ENCODE results near the gene ZFP1.

The ZFP1 gene

GRCh38 chr16:75148311-75149195 is at the start of gene ZFP1:
Gene ZFP1 (plus strand): TSS chr16:75148524. CDS start chr16:75152952, 4,428 bp downstream.
- in situ Hi-C loops (cut with MboI; ENCODE audit: low sequenced_read_pairs, unreplicated experiment), result no loop called here
- TF ChIP-seq CTCF (IDR thresholded peaks at IDR 0.05; ENCODE audit: borderline replicate concordance, control extremely low read depth, extremely low read depth, insufficient read depth, missing control alignments), result no peak
- peak; percentile 95 for DNase-seq (ENCODE audit: low spot score)

GRCh38 chr16:75099075-75099667 is 49.2 kb upstream of the ZFP1 start:
- no peak for TF ChIP-seq CTCF (IDR thresholded peaks at IDR 0.05; ENCODE audit: borderline replicate concordance, control extremely low read depth, extremely low read depth, insufficient read depth, missing control alignments)
- in situ Hi-C loops (cut with MboI; ENCODE audit: low sequenced_read_pairs, unreplicated experiment), result no loop called here
- no peak for DNase-seq (ENCODE audit: low spot score)

GRCh38 chr16:75099738-75100602 is 48.4 kb upstream of the ZFP1 start:
- peak; percentile 56 for DNase-seq (ENCODE audit: low spot score)
- TF ChIP-seq CTCF (IDR thresholded peaks at IDR 0.05; ENCODE audit: borderline replicate concordance, control extremely low read depth, extremely low read depth, insufficient read depth, missing control alignments), result no peak
- in situ Hi-C loops (cut with MboI; ENCODE audit: low sequenced_read_pairs, unreplicated experiment), result loop anchor here (10.0 to 25.0 kb wide), 2 partner anchors 105 to 388 kb away; partner anchors contain the start of genes MLKL and ZNRF1

- TF ChIP-seq CTCF (IDR thresholded peaks at IDR 0.05; ENCODE audit: borderline replicate concordance, control extremely low read depth, extremely low read depth, insufficient read depth, missing control alignments), result no peak
- in situ Hi-C loops (cut with MboI; ENCODE audit: low sequenced_read_pairs, unreplicated experiment), result loop anchor here (10.0 to 25.0 kb wide), 2 partner anchors 106 to 388 kb away; partner anchors contain the start of genes MLKL and ZNRF1
- no peak for DNase-seq (ENCODE audit: low spot score)
These were observed 47.7 kb upstream of the ZFP1 start for GRCh38 chr16:75100603-75100990.

- in situ Hi-C loops (cut with MboI; ENCODE audit: low sequenced_read_pairs, unreplicated experiment), result loop anchor here (10.0 to 25.0 kb wide), 2 partner anchors 107 to 389 kb away; partner anchors contain the start of genes MLKL and ZNRF1
- DNase-seq (ENCODE audit: low spot score), result no peak
- TF ChIP-seq CTCF (IDR thresholded peaks at IDR 0.05; ENCODE audit: borderline replicate concordance, control extremely low read depth, extremely low read depth, insufficient read depth, missing control alignments), result no peak
These were observed 46.7 kb upstream of the ZFP1 start for GRCh38 chr16:75101635-75102034.

GRCh38 chr16:75102595-75102994 is 45.7 kb upstream of the ZFP1 start:
- DNase-seq (ENCODE audit: low spot score), result no peak
- in situ Hi-C loops (cut with MboI; ENCODE audit: low sequenced_read_pairs, unreplicated experiment), result loop anchor here (10.0 to 25.0 kb wide), 2 partner anchors 108 to 390 kb away; partner anchors contain the start of genes MLKL and ZNRF1

More at GRCh38 chr16:75102595-75102994, 45.7 kb upstream of the ZFP1 start:
- no peak for TF ChIP-seq CTCF (IDR thresholded peaks at IDR 0.05; ENCODE audit: borderline replicate concordance, control extremely low read depth, extremely low read depth, insufficient read depth, missing control alignments)

All from GM13976 (cell line).